Lower lobe of right lung (tissue), 2 donors: ENCODE results near the gene FAAP100. TPM values are rescaled to one million over a fixed set of nuclear protein-coding genes. Genes with fewer than 3 reads are reported as not detected.
A peak's percentile ranks its signal among the peaks of the same experiment; 100 is the strongest.

Source experiments
- ATAC-seq, 2 donors: fragments of 200-7000 bp; cut with Tn5 transposase; one replicate each; pipeline ENCODE4 v1.9.1; 2020 to 2022; ENCODE audit warnings: mild to moderate bottlenecking in 2 of 2, moderate library complexity in 2 of 2
- DNase-seq: peaks from one replicate; pipeline ENCODE4 v3.0.0-alpha.2; 2020
- H3K27ac ChIP-seq: fragments of 200-600 bp; one replicate; pipeline ENCODE4 v1.8.0; 2022
- H3K27me3 ChIP-seq: fragments of 200-600 bp; one replicate; pipeline ENCODE4 v1.8.0; 2022; ENCODE audit warnings: low read depth
- H3K36me3 ChIP-seq: fragments of 200-600 bp; one replicate; pipeline ENCODE4 v1.8.0; 2022; ENCODE audit warnings: mild to moderate bottlenecking
- H3K4me1 ChIP-seq: fragments of 200-600 bp; one replicate; pipeline ENCODE4 v1.8.0; 2022
- H3K4me3 ChIP-seq: fragments of 200-600 bp; one replicate; pipeline ENCODE4 v1.8.0; 2022; ENCODE audit warnings: mild to moderate bottlenecking
- H3K9me3 ChIP-seq: fragments of 200-600 bp; one replicate; pipeline ENCODE4 v1.8.0; 2022
- intact Hi-C: fragments of 100-400 bp; cut with DNase I; formaldehyde crosslinking; loops from one replicate; pipeline ENCODE4 v1.11.0; 2022
- total RNA-seq: library from RNA; stranded (reverse); fragmentation: NEBNext Ultra II Directional; extraction: Animal tissue kit (Norgen Biotek cat#: 25700); gene quantifications from one replicate; pipeline ENCODE4 v1.2.1, GENCODE V29; 2021
- TF ChIP-seq, protein P1 (sequence below): fragments of 200-600 bp; IDR thresholded peaks from one replicate; pipeline ENCODE4 v1.8.0; 2022; ENCODE audit warnings: antibody characterized with exemption, mild to moderate bottlenecking
- donor health status: DM: no; HTN: yes; CAD: no; lungs with severe emphysema.

FAAP100 gene
- total RNA-seq, 1 donor from 2014 or later: 26.0 TPM

DNA sequence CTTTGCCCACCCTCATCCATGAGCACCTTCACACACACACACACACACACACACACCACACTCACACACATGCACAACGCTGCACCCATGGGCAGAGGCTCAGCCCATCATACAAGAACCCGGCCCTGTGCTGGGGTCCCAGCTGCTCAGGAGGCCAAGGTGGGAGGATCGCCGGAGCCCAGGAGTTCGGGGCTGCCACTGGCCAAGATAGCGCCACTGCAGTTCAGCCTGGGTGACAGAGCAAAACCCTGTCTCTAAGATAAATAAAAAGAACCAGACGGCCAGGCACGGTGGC, 27.3 kb downstream of the FAAP100 start:
- peaks cover 56% of the 10 kb centered on the region for H3K27me3 ChIP-seq
- intact Hi-C loops: no loop called here
- H3K9me3 ChIP-seq: no peaks in the 10 kb centered on the region
- TF ChIP-seq, protein P1, sequence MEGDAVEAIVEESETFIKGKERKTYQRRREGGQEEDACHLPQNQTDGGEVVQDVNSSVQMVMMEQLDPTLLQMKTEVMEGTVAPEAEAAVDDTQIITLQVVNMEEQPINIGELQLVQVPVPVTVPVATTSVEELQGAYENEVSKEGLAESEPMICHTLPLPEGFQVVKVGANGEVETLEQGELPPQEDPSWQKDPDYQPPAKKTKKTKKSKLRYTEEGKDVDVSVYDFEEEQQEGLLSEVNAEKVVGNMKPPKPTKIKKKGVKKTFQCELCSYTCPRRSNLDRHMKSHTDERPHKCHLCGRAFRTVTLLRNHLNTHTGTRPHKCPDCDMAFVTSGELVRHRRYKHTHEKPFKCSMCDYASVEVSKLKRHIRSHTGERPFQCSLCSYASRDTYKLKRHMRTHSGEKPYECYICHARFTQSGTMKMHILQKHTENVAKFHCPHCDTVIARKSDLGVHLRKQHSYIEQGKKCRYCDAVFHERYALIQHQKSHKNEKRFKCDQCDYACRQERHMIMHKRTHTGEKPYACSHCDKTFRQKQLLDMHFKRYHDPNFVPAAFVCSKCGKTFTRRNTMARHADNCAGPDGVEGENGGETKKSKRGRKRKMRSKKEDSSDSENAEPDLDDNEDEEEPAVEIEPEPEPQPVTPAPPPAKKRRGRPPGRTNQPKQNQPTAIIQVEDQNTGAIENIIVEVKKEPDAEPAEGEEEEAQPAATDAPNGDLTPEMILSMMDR: no peak
- H3K4me1 ChIP-seq: peaks cover 12% of the 10 kb centered on the region
- DNase-seq: peak; percentile 33
- no peaks in the 10 kb centered on the region for H3K36me3 ChIP-seq
- H3K4me3 ChIP-seq: no peak overlapping the region
- no peak for ATAC-seq
- H3K27ac ChIP-seq: no peak overlapping the region

DNA sequence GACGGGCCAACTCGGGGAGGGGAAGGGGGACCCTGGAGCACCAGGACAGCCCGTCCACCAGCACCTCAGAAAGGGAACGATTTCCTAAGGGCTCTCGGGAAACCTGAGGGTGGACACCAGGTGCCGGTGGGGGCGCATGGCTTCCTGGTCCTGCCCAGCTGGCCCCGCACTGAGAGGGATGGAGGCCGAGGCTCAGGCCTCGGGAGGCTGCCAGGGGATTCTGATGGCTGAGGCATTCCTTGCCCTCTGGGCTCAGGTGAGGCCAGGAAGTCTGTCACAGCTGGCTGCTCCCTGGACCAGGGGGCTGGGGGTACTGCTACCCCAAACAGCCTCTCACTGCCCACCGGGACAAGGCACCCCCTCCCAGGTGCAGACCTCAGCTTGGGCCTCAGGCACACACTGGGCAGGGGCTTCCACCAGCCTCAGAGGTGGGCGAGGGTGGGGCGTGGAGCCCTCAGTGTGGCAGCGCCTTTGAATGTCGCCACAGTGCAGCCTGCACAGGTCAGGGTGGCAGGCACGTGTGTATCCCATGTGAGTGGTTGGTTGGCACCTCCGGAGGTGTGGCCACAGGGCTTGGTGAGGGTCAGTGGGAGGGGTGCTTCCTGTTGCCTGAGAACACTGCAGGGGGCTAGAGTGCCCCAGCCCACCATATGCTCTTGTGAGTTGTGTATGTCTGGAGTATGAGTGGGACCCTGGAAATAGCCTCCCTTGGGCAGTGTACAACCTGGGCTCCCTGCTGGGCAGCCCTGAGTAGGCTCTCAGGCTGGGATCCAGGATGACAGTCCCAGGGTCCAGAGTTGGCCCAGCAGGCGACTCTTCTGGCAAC, 27.9 kb downstream of the FAAP100 start:
- Histone ChIP-seq H3K36me3 (no peaks in the 10 kb centered on the region), H3K4me1 (peaks cover 18% of the 10 kb centered on the region), H3K27ac (no peak overlapping the region), H3K9me3 (no peaks in the 10 kb centered on the region), H3K4me3 (no peak overlapping the region), H3K27me3 (peaks cover 61% of the 10 kb centered on the region)
- TF ChIP-seq, protein P1: no peak
- intact Hi-C loops: no loop called here
- peak; percentile 40 for DNase-seq
- ATAC-seq: no peak

DNA sequence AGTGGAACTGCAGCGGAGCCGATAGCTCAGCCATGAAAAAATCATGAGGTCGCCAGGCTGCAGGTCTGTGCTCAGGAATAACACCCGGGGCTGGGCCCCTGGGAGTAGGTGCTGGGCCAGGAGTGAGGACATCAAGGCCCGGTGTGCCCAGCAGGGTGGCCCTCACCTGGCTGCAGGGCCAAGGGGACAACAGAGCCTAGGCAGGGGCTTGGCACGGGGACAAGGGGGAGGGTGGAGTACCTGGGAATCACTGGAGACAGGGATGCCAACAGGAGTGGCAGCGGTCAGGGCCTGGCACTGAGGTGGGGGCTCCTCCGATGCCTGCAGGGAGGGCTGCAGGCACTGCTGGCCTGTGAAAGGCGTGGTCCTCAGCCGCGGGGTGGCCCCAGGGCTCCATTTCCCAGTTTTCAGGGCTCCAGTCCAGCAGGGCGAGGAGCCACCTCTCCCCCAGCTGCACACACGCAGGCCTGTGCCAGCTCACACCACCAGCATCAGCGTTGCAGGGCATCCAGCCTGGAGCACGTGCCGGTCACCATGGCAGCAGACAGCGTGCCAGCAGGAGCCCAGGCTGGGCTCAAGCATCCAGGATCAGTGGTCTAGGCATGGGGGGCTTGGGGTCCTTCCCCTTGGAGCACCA, 28.6 kb downstream of the FAAP100 start:
- peaks cover 25% of the 10 kb centered on the region for H3K4me1 ChIP-seq
- H3K27me3 ChIP-seq: peaks cover 56% of the 10 kb centered on the region
- DNase-seq: peak; percentile 50
- intact Hi-C loops: no loop called here
- TF ChIP-seq, protein P1: no peak
- no peaks in the 10 kb centered on the region for H3K36me3 ChIP-seq
- no peak for ATAC-seq
- no peak overlapping the region for H3K27ac ChIP-seq
- no peak overlapping the region for H3K4me3 ChIP-seq
- H3K9me3 ChIP-seq: no peaks in the 10 kb centered on the region

DNA sequence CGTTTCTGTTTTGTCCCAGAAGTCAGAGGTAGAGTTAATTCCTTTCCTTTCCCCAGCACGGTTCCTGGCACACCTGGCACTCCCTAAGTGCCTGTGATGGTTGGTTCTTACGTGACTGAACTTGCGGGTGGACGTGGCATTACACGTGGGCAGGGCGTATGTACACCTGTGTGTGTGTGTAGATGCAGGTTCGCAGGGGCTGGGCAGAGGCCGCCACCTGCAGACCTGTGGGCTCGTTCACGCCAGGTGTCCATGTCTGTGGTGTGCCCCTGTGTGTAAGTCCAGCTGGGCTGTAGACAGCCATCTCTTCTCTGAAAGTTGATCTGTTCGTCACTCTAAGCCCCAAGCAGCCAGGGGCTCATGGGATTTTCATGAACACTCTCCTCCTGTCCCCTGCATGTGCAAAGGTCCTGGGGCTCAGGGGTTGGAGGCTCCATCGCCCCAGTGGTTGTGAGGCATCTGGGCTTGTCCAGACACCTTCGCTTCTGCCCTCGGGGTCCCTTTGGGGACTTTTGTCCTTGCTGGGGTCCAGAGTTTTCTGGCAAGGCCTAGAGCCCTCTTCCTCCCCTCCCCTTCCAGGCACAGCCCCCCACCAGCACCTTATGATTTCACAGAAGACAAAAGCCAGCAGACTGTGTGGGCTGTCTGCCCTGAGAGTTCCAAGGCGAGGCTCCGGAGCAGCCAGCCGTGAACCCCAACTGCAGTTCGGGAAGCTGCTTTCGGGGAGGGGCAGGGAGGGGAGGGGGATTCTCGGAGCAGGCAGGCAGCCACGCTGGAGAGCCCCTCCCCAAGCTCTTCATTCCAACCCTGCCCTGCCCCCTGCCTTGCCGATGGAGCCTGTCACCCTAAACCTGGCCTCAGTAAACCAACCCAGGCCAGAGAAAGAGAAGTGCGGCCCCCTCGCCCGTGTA, 29.4 kb downstream of the FAAP100 start:
- ATAC-seq (no peak), DNase-seq (peak; percentile 45)
- no peaks in the 10 kb centered on the region for H3K36me3 ChIP-seq
- H3K9me3 ChIP-seq: no peaks in the 10 kb centered on the region
- H3K27me3 ChIP-seq: peaks cover 50% of the 10 kb centered on the region
- no peak overlapping the region for H3K27ac ChIP-seq
- intact Hi-C loops: no loop called here
- TF ChIP-seq, protein P1: no peak
- no peak overlapping the region for H3K4me3 ChIP-seq
- H3K4me1 ChIP-seq: peaks cover 31% of the 10 kb centered on the region

DNA sequence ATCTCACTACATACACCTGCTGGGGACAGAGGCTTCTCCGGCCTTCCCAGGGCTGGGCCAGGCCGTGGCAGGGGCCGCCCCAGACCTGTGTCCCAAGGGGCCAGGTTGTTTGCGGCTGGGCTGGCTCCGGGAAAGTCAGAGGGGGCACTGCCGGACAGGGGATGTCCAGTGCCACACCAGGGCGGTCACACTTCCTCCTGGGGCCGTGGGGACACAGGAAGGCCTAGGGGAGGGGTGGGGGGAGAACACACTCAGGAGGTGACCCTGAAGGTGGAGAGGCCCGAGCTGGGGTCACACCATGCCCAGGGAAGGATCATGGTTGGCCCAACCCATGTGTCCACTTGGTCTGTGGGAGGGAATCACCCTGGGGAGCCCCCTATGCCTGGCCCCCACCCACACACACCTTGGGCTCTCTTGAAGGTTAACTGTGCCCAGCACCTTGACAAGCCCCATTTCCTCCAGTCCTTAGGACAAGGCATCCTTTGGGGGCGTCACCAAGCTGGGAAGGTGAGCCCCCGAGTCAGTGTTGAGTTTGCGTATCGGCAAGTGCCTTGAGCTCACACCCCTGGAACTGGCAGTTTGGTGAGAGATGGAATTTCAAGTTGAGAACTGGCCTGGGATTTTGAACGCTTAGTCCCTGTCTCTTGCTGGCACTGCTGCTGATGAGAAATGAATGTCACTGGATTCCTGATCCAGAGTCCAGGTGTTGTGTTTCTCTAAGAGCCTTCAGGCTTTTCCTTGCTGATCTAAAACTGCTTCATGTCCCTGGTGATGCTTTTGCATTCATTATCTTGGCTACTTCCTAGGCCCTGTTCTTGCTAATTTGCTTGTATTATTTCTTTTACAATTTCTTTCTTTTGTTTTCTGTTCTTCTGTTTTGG, 31.9 kb downstream of the FAAP100 start:
- Histone ChIP-seq H3K4me3 (peak overlapping the region; percentile 55), H3K9me3 (no peaks in the 10 kb centered on the region), H3K4me1 (peaks cover 48% of the 10 kb centered on the region), H3K27me3 (peaks cover 30% of the 10 kb centered on the region), H3K36me3 (no peaks in the 10 kb centered on the region), H3K27ac (peak overlapping the region; percentile 70)
- peak; percentile 43 for DNase-seq
- ATAC-seq: no peak
- TF ChIP-seq, protein P1: no peak
- intact Hi-C loops: no loop called here
